SK-N-SH treated with all-trans-retinoic acid at 6 μM for 48 hours (cell line): ENCODE data around the gene PXYLP1.

Experiments used
- ARNTL ChIP-seq: fragments of 450-650 bp; formaldehyde crosslinking; IDR thresholded peaks from 2 replicates; pipeline ENCODE4 v1.5.0; 2020; ENCODE audit warnings: low read depth, mild to moderate bottlenecking, moderate library complexity, borderline replicate concordance
- BACH2 ChIP-seq: fragments of 250-450 bp; sonication (Bioruptor Pico); IDR thresholded peaks from 2 replicates; pipeline ENCODE4 v1.9.0; 2021; ENCODE audit warnings: mild to moderate bottlenecking, borderline replicate concordance
- CSDC2 ChIP-seq: fragments of 250-450 bp; sonication (Bioruptor Pico); IDR thresholded peaks from 2 replicates; pipeline ENCODE4 v1.5.0; 2020; ENCODE audit warnings: mild to moderate bottlenecking, moderate library complexity
- CSRNP3 ChIP-seq: fragments of 250-450 bp; sonication (Bioruptor Pico); IDR thresholded peaks from 2 replicates; pipeline ENCODE4 v1.5.1; 2021; ENCODE audit warnings: mild to moderate bottlenecking, moderate library complexity
- GLIS3 ChIP-seq: fragments of 250-450 bp; sonication (Bioruptor Pico); IDR thresholded peaks from 2 replicates; pipeline ENCODE4 v1.5.0; 2020; ENCODE audit warnings: mild to moderate bottlenecking, moderate library complexity
- ISL1 ChIP-seq: fragments of 250-450 bp; sonication (Bioruptor Pico); IDR thresholded peaks from 2 replicates; pipeline ENCODE4 v2.1.2; 2022; ENCODE audit warnings: mild to moderate bottlenecking, moderate library complexity
- OSR1 ChIP-seq: fragments of 250-450 bp; sonication (Bioruptor Pico); IDR thresholded peaks from 2 replicates; pipeline ENCODE4 v1.8.0; 2022; ENCODE audit warnings: moderate library complexity, mild to moderate bottlenecking, inconsistent platforms
- SNAI2 ChIP-seq: fragments of 250-450 bp; sonication (Bioruptor Pico); IDR thresholded peaks from 2 replicates; pipeline ENCODE4 v1.5.0; 2020; ENCODE audit warnings: mild to moderate bottlenecking, moderate library complexity
- ZNF70 ChIP-seq: fragments of 450-650 bp; formaldehyde crosslinking; IDR thresholded peaks from 2 replicates; pipeline ENCODE4 v1.5.0; 2020; ENCODE audit warnings: mild to moderate bottlenecking, moderate library complexity
- ZNF8 ChIP-seq: fragments of 450-650 bp; formaldehyde crosslinking; IDR thresholded peaks from 2 replicates; pipeline ENCODE4 v1.5.0; 2020; ENCODE audit warnings: mild to moderate bottlenecking, moderate library complexity
- TF ChIP-seq, protein P1 (sequence below): fragments of 250-450 bp; sonication (Bioruptor Pico); IDR thresholded peaks from 2 replicates; pipeline ENCODE4 v1.8.0; 2020; ENCODE audit warnings: mild to moderate bottlenecking, moderate library complexity, borderline replicate concordance
- TF ChIP-seq, protein P2 (sequence below): fragments of 250-450 bp; sonication (Bioruptor Pico); IDR thresholded peaks from 2 replicates; pipeline ENCODE4 v1.5.1; 2020; ENCODE audit warnings: low read depth, mild to moderate bottlenecking, moderate library complexity

GRCh38 chr3:141328286-141329166 is 96.9 kb downstream of the PXYLP1 start:
- TF ChIP-seq ARNTL (no peak), ZNF70 (CRISPR knock-in tag) (no peak), BACH2 (no peak), ISL1 (CRISPR knock-in tag) (no peak), OSR1 (CRISPR knock-in tag) (no peak), ZNF8 (CRISPR knock-in tag) (no peak), SNAI2 (CRISPR knock-in tag) (no peak), CSRNP3 (no peak), CSDC2 (no peak), GLIS3 (CRISPR knock-in tag) (no peak)
- TF ChIP-seq, protein P1, sequence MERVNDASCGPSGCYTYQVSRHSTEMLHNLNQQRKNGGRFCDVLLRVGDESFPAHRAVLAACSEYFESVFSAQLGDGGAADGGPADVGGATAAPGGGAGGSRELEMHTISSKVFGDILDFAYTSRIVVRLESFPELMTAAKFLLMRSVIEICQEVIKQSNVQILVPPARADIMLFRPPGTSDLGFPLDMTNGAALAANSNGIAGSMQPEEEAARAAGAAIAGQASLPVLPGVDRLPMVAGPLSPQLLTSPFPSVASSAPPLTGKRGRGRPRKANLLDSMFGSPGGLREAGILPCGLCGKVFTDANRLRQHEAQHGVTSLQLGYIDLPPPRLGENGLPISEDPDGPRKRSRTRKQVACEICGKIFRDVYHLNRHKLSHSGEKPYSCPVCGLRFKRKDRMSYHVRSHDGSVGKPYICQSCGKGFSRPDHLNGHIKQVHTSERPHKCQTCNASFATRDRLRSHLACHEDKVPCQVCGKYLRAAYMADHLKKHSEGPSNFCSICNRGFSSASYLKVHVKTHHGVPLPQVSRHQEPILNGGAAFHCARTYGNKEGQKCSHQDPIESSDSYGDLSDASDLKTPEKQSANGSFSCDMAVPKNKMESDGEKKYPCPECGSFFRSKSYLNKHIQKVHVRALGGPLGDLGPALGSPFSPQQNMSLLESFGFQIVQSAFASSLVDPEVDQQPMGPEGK (CRISPR knock-in tag), result no peak
- TF ChIP-seq, protein P2, sequence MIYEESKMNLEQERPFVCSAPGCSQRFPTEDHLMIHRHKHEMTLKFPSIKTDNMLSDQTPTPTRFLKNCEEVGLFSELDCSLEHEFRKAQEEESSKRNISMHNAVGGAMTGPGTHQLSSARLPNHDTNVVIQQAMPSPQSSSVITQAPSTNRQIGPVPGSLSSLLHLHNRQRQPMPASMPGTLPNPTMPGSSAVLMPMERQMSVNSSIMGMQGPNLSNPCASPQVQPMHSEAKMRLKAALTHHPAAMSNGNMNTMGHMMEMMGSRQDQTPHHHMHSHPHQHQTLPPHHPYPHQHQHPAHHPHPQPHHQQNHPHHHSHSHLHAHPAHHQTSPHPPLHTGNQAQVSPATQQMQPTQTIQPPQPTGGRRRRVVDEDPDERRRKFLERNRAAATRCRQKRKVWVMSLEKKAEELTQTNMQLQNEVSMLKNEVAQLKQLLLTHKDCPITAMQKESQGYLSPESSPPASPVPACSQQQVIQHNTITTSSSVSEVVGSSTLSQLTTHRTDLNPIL (CRISPR knock-in tag), result no peak
